ENCODE data around the gene TMCC1.

- TF ChIP-seq, protein P1, sequence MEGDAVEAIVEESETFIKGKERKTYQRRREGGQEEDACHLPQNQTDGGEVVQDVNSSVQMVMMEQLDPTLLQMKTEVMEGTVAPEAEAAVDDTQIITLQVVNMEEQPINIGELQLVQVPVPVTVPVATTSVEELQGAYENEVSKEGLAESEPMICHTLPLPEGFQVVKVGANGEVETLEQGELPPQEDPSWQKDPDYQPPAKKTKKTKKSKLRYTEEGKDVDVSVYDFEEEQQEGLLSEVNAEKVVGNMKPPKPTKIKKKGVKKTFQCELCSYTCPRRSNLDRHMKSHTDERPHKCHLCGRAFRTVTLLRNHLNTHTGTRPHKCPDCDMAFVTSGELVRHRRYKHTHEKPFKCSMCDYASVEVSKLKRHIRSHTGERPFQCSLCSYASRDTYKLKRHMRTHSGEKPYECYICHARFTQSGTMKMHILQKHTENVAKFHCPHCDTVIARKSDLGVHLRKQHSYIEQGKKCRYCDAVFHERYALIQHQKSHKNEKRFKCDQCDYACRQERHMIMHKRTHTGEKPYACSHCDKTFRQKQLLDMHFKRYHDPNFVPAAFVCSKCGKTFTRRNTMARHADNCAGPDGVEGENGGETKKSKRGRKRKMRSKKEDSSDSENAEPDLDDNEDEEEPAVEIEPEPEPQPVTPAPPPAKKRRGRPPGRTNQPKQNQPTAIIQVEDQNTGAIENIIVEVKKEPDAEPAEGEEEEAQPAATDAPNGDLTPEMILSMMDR (IDR thresholded peaks at IDR 0.05; ENCODE audit: insufficient read depth, low read length) = no peak
- no peak for TF ChIP-seq POLR2AphosphoS5 (IDR thresholded peaks at IDR 0.05; ENCODE audit: low read depth)
Observed at GRCh38 chr3:129621626-129622225, 271.8 kb downstream of the TMCC1 start.
